GM18505 (cell line): Measurements from ENCODE around the gene SF3A1.
"Not testable (repeated sequence)": the region's sequence is repeated elsewhere in the genome, so short reads cannot be mapped to it uniquely, and the experiment has no call there.

ENCODE experiments used
- ATAC-seq: cut with Tn5 transposase; IDR thresholded peaks from one replicate; pipeline ENCODE4 v1.9.1; 2021; ENCODE audit not compliant: unreplicated experiment
- POLR2A ChIP-seq: IDR thresholded peaks from 4 replicates; pipeline ENCODE4 v1.6.1; 2011; ENCODE audit warnings: borderline replicate concordance; ENCODE audit not compliant: insufficient read depth, insufficient read length; ENCODE audit errors: extremely low read depth

SF3A1 gene

GRCh38 chr22:30354644-30355043 is 2.0 kb downstream of the SF3A1 start:
- no peak for ATAC-seq
- TF ChIP-seq POLR2A: no peak

GRCh38 chr22:30351226-30351625 is 5.5 kb downstream of the SF3A1 start:
- no peak for ATAC-seq
- no peak for TF ChIP-seq POLR2A

GRCh38 chr22:30348809-30349208 is 7.9 kb downstream of the SF3A1 start:
- ATAC-seq: no peak
- TF ChIP-seq POLR2A: no peak

GRCh38 chr22:30348404-30348803 is 8.3 kb downstream of the SF3A1 start:
- no peak for ATAC-seq
- no peak for TF ChIP-seq POLR2A

GRCh38 chr22:30347255-30347892 is 9.3 kb downstream of the SF3A1 start:
- no peak for TF ChIP-seq POLR2A
- ATAC-seq: no peak

GRCh38 chr22:30344447-30345200 is 12.1 kb downstream of the SF3A1 start:
- no peak for TF ChIP-seq POLR2A
- ATAC-seq: no peak

GRCh38 chr22:30340911-30341685 is 15.6 kb downstream of the SF3A1 start:
- ATAC-seq: no peak
- TF ChIP-seq POLR2A: no peak

GRCh38 chr22:30338802-30339201 is 17.9 kb downstream of the SF3A1 start:
- no peak for ATAC-seq
- no peak for TF ChIP-seq POLR2A

- ATAC-seq: not testable (repeated sequence)
These were observed 18.4 kb downstream of the SF3A1 start for GRCh38 chr22:30338341-30338740.

GRCh38 chr22:30337461-30337778 is 19.3 kb downstream of the SF3A1 start:
- no peak for ATAC-seq
- no peak for TF ChIP-seq POLR2A

- no peak for ATAC-seq
- no peak for TF ChIP-seq POLR2A
These were observed 19.8 kb downstream of the SF3A1 start for GRCh38 chr22:30336752-30337460.

GRCh38 chr22:30335236-30335635 is 21.5 kb downstream of the SF3A1 start:
- no peak for TF ChIP-seq POLR2A
- ATAC-seq: no peak

GRCh38 chr22:30334646-30335045 is 22.0 kb downstream of the SF3A1 start:
- TF ChIP-seq POLR2A: no peak
- no peak for ATAC-seq

- ATAC-seq: no peak
- no peak for TF ChIP-seq POLR2A
These were observed 23.0 kb downstream of the SF3A1 start for GRCh38 chr22:30333707-30334087.

- no peak for TF ChIP-seq POLR2A
- ATAC-seq: no peak
These were observed 23.5 kb downstream of the SF3A1 start for GRCh38 chr22:30332994-30333706.
